DOHH2 (cell line): Measurements from ENCODE around the gene TRIM37.

Experiments used
- CTCF ChIP-seq: fragments of 200-600 bp; sonication (generic); IDR thresholded peaks from one replicate; pipeline ENCODE4 v1.5.1; 2014; ENCODE audit warnings: antibody characterized with exemption, mild to moderate bottlenecking, low read depth, low read length; ENCODE audit not compliant: poor library complexity, severe bottlenecking
- EZH2phosphoT487 ChIP-seq: fragments of 200-600 bp; sonication (generic); IDR thresholded peaks from 2 replicates; pipeline ENCODE4 v1.6.1; 2017; ENCODE audit warnings: borderline replicate concordance, mild to moderate bottlenecking, antibody characterized with exemption, low read length, moderate library complexity, mixed read lengths

GRCh38 chr17:59004338-59005111 is 102.2 kb downstream of the TRIM37 start:
- TF ChIP-seq CTCF, result peak; percentile 87
- no peak for TF ChIP-seq EZH2phosphoT487
